HG02610 (cell line): ENCODE data around the gene SLC35G2.
"Not testable (repeated sequence)": the region's sequence is repeated elsewhere in the genome, so short reads cannot be mapped to it uniquely, and the experiment has no call there.

Experiments used
- ATAC-seq: cut with Tn5 transposase; IDR thresholded peaks from one replicate; pipeline ENCODE4 v1.9.1; 2021; ENCODE audit warnings: mild to moderate bottlenecking, moderate library complexity; ENCODE audit not compliant: unreplicated experiment

The SLC35G2 gene

GRCh38 chr3:136835089-136835812, 16.3 kb downstream of the SLC35G2 start:
- no peak for ATAC-seq

DNA sequence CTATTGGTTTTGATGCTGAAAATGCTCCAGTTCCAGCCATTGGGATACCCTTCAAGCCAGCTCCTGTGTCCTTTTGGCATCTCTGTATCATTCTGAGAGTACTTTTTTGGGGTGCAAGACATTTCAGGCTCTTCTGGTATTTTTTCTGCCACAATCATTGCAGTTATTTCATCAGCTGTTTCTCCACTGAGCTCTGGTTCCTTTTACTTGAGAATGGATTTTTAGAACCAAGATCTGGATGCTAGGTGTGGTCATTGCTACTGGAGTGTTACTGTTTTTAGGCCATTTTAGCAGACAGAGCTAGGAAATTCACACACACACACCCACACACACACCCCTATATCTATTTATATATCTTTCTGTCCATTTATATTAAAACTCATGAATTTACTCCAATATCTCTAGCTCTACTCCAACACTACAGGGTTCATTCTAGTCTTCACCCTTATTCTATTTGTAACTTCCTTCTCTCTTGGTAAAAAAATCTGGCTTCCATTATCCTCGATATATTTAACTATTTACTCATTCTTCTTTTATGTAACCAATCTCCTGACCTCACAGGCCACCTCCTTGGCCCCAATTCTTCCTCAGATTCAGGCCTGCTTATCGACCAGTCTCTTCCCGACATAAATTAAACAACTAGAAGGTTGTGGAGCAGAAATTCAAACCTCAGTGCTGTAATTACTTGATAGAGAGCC, 17.0 kb downstream of the SLC35G2 start:
- no peak for ATAC-seq

DNA sequence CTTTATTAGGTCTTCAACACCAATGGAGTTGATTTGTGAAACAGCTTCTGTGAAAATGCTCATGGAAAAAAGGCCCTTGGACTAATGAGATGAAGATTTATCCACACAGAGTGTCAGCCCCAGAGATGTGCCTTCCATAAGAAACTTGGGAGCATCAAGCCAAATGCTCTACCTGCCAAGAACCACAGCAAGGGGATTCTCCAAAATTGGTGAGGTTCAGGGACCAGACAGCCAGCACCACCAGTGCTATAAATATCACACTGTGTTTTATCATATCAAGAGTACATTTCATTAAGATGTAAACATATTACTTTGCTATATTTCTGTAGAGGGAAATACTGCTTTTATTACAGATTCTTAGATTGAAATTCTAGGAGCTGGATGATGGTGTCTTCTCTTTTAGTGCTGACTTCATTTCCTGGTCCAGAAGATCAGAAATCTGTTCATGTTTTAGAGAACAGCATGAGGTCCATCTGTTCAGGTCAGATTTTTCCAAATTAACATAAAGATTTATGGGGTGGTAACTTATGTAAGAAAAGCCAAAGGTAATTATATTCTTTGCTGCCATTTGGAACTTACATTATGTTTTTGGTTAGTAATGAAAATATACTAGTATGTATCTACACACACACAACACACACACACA, 17.7 kb downstream of the SLC35G2 start:
- ATAC-seq: no peak

DNA sequence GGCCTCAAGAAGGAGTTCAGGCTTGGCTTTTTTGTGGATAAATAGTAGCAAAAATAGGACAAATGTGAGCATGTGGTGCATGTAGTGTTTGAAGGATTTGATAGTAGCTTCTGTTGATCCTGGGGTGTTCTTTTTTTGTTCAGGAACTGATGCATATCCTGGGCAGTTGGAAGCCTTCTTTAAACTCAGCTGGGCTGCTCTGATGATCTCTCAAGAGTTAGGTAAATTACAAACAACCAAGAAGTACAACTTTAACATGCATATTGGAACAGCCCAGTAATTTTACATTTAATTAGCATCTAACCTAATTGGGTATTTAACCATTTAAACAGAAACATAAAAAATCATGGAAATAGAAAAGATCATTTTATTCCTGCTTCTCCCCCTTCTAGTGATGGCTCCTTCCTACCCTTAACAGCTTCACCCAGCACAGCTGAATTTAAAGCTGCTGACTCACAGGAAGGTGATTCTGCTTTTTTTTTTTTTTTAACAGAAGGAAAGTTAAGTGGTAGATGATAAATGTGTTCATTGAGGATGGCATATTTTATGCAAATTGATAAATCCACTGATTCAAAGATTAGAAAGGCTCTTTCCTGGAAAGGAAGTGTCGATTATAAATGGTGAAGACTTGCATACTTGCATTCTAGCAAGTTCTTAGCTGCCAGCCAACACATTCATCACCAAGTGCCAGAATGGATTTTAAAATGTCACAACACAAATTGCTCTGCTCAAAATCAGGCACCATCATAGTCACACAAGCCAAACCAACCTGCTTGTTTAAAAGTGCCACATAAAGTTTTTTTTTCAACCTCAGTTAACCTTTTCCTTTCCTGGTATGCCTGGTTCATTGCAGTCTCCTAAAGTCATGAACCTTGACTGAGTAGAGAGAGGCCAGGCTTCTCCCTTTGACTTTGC, 20.0 kb downstream of the SLC35G2 start:
- ATAC-seq: no peak

GRCh38 chr3:136839556-136839931, 20.6 kb downstream of the SLC35G2 start:
- ATAC-seq: no peak

- no peak for ATAC-seq
Measured at GRCh38 chr3:136840252-136840651, 21.3 kb downstream of the SLC35G2 start.

DNA sequence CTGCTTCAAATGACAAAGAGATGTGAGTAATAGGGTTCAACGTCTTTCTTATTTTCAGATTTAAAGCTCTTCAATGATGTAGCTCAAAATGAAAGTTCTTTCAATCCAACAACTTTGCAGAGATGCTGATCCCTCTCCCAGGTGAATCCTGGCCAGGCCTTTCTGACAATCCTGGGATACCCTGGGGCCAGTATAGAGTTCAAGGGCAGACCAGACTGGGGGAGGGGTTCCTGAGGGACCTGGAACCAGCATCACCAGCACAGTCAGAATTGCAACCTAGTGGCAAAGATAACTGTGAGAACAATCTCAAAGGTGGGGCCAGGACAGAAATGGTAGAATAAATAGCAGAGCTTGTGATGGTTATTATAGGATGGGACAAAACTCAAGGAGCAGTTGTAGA, 23.4 kb downstream of the SLC35G2 start:
- no peak for ATAC-seq

GRCh38 chr3:136844724-136845123, 25.8 kb downstream of the SLC35G2 start:
- no peak for ATAC-seq

DNA sequence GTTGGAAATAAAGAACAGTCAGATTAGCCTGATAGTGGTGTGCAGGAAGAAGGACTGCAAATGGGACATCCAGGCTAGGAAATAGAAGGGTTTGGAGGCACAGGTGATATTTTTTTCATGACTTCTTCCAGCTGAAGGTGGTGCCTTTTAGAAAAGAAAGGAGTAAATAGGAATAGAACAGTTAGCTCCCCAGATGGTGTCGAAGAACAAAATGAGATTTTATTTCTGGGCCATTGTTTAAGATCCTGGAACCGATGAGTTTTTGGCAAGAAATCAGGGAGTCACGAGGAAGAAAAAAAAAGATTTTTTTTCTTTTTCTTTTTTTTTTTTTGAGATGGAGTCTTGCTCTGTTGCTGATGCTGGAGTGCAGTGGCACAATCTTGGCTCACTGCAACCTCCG, 33.3 kb downstream of the SLC35G2 start:
- no peak for ATAC-seq

- no peak for ATAC-seq
Measured at GRCh38 chr3:136856665-136857064, 37.7 kb downstream of the SLC35G2 start.

GRCh38 chr3:136858381-136858780, 39.5 kb downstream of the SLC35G2 start:
- ATAC-seq: no peak

DNA sequence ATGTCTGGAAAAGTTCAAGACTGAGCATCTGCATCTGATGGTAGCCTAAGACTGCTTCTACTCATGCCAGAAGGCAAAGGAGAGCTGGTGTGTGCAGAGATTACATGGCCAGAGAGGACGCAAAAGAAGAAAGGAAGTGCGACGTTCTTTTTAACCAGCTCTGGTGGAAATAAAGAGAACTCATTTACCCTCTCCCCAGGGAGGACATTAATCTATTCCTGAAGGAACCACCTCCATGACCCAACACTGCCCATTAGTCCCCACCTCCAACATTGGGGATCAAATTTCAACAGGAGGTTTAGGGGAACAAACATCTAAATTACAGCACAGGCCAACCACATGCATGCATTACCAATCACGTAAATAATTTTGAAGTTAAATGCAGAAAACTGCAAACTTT, 41.6 kb downstream of the SLC35G2 start:
- ATAC-seq: no peak

- ATAC-seq: peak; percentile 98
Measured at GRCh38 chr3:136861890-136862616, 43.1 kb downstream of the SLC35G2 start, which contains the start of gene NCK1. TSS of gene NCK1 (plus strand) at chr3:136862208. CDS start at chr3:136928002, 65,794 bp downstream.

DNA sequence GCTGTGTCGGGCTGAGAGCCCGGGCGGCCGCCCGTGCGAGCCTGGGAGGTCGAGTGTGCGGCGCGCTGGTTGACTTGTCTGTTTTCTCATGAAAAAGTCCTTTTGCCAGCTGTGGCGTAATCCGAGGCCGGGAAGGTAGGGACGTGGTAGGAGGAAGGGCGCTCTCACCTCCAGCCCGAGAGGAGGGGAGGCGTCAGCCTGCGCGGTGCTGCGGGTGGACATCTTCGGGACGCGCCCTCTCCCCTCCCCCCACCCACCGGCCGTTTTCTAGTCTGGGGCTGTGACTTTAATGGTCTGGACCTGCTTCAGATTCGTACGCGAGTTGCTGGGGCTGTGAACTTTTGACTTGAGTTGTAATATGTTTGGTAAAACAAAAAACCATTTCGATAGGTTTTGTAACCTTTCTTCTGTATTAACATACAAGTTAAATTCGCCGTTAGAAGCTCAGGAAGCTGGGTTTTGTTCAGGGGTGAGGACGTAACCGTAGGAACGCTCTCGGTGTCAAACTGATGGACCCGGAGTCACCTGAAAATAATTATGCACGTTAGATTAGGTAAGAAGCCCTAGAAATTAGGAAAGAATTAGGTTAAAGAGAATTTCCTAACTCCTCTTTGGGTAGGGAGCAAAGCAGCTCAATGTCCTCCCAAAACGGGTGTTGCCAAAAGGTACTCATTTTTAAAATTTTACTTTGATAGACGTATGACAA, 43.8 kb downstream of the SLC35G2 start:
- ATAC-seq: peak; percentile 15

GRCh38 chr3:136869282-136869681, 50.4 kb downstream of the SLC35G2 start:
- no peak for ATAC-seq

- not testable (repeated sequence) for ATAC-seq
Measured at GRCh38 chr3:136872258-136872657, 53.3 kb downstream of the SLC35G2 start.

GRCh38 chr3:136879510-136879909, 60.6 kb downstream of the SLC35G2 start:
- ATAC-seq: not testable (repeated sequence)

GRCh38 chr3:136882571-136882970, 63.6 kb downstream of the SLC35G2 start:
- no peak for ATAC-seq

- no peak for ATAC-seq
Measured at GRCh38 chr3:136883967-136884720, 65.2 kb downstream of the SLC35G2 start.
